Endothelial cell of umbilical vein (primary cell): ENCODE results near the gene SRPX. TPM values are rescaled to one million over a fixed set of nuclear protein-coding genes. Genes with fewer than 3 reads are reported as not detected.

Experiments
- BruUV-seq: library from RNA; stranded (reverse); fragments of 400-500 nt; replicated peaks from 2 replicates; lab custom pipeline; 2021; lab: Mats Ljungman, UMichigan
- CTCF ChIA-PET: fragments of 300-600, 350-600 bp; sonication (Branson Sonifier 250); formaldehyde crosslinking; loops from one replicate; lab custom pipeline; 2021; ENCODE audit warnings: antibody characterized with exemption, inconsistent platforms; lab: Charles Lee
- POLR2A ChIA-PET: fragments of 300-600, 350-600 bp; sonication (Branson Sonifier 250); formaldehyde crosslinking; loops from one replicate; lab custom pipeline; 2021; ENCODE audit warnings: antibody characterized with exemption, inconsistent platforms; lab: Charles Lee
- DNase-seq: peaks from one replicate; pipeline ENCODE4 v3.0.0-alpha.2; 2011; ENCODE audit warnings: low read depth, low spot score
- FAIRE-seq: peaks from 2 replicates; lab custom pipeline; 2011; peaks lifted over from hg19 to GRCh38; lab: Jason Lieb, UNC
- H2AFZ ChIP-seq: 2 replicates; pipeline ENCODE4 v1.6.0; 2012; ENCODE audit warnings: low read depth, low read length, control low read depth, inconsistent platforms
- H3K27ac ChIP-seq: 2 replicates; pipeline ENCODE4 v1.5.1; 2011; ENCODE audit warnings: low read depth, mild to moderate bottlenecking, control low read depth, low read length, moderate library complexity; ENCODE audit not compliant: insufficient read depth
- H3K27me3 ChIP-seq, 2 experiments: 2 replicates each; pipeline versions ENCODE4 v1.6.0 to v1.6.1; 2011; ENCODE audit warnings: low read length in 2 of 2, mixed read lengths in 1 of 2; ENCODE audit not compliant: control insufficient read depth in 2 of 2, insufficient read depth in 2 of 2
- H3K36me3 ChIP-seq, 2 experiments: 2 replicates in 1 of 2; 3 replicates in 1 of 2; pipeline ENCODE4 v1.5.1; 2011; ENCODE audit warnings: low read length in 2 of 2, mild to moderate bottlenecking in 1 of 2, moderate library complexity in 1 of 2; ENCODE audit not compliant: control insufficient read depth in 2 of 2, insufficient read depth in 2 of 2; ENCODE audit errors: extremely low read depth in 1 of 2
- H3K4me1 ChIP-seq: 3 replicates; pipeline ENCODE4 v1.5.1; 2011; ENCODE audit warnings: mild to moderate bottlenecking, low read length; ENCODE audit not compliant: control insufficient read depth, insufficient read depth; ENCODE audit errors: extremely low read depth
- H3K4me2 ChIP-seq: 2 replicates; pipeline ENCODE4 v1.6.1; 2011; ENCODE audit warnings: low read length, control low read depth, mixed read lengths; ENCODE audit not compliant: insufficient read depth
- H3K4me3 ChIP-seq, 3 experiments: fragments of 200-600 bp in 1 of 3; sonication (generic), shearing (Covaris generic) in 1 of 3; replicated peaks in 1 of 3; 2 replicates each; pipeline ENCODE4 v1.5.1; 2011 to 2016; ENCODE audit warnings: control low read depth in 3 of 3, low read length in 3 of 3, mild to moderate bottlenecking in 2 of 3, inconsistent platforms in 1 of 3, low read depth in 1 of 3, moderate library complexity in 1 of 3; ENCODE audit not compliant: insufficient read depth in 1 of 3
- H3K79me2 ChIP-seq: 2 replicates; pipeline ENCODE4 v1.6.0; 2012; ENCODE audit warnings: low read length, inconsistent platforms; ENCODE audit not compliant: control insufficient read depth, insufficient read depth
- H3K9ac ChIP-seq: replicated peaks from 2 replicates; pipeline ENCODE3; 2011; ENCODE audit warnings: low read length, control low read depth; ENCODE audit not compliant: insufficient read depth; ENCODE audit errors: extremely low read depth
- H3K9me1 ChIP-seq: replicated peaks from 3 replicates; pipeline ENCODE4 v1.6.0; 2011; ENCODE audit warnings: mild to moderate bottlenecking, low read length; ENCODE audit not compliant: control insufficient read depth, insufficient read depth; ENCODE audit errors: extremely low read depth
- H3K9me3 ChIP-seq: replicated peaks from 2 replicates; pipeline ENCODE4 v1.5.1; 2012; ENCODE audit warnings: low read length, inconsistent platforms; ENCODE audit not compliant: control insufficient read depth, insufficient read depth
- H4K20me1 ChIP-seq: replicated peaks from 2 replicates; pipeline ENCODE3; 2011; ENCODE audit warnings: mild to moderate bottlenecking, low read length; ENCODE audit not compliant: control insufficient read depth, insufficient read depth; ENCODE audit errors: extremely low read depth
- EZH2 ChIP-seq: IDR thresholded peaks from 2 replicates; pipeline ENCODE4 v1.6.1; 2012; ENCODE audit warnings: borderline replicate concordance, low read depth, mild to moderate bottlenecking, moderate library complexity, low read length, inconsistent platforms; ENCODE audit not compliant: severe bottlenecking
- FOS ChIP-seq: IDR thresholded peaks from 2 replicates; pipeline ENCODE4 v1.6.1; 2011; ENCODE audit warnings: mild to moderate bottlenecking, low read length, moderate library complexity, borderline replicate concordance; ENCODE audit not compliant: insufficient read depth
- GATA2 ChIP-seq: IDR thresholded peaks from 2 replicates; pipeline ENCODE4 v1.7.0; 2011; ENCODE audit warnings: low read depth, mild to moderate bottlenecking, moderate library complexity, mixed read lengths, low read length; ENCODE audit not compliant: insufficient read length, insufficient read depth
- JUN ChIP-seq: IDR thresholded peaks from 2 replicates; pipeline ENCODE4 v1.6.1; 2011; ENCODE audit warnings: borderline replicate concordance, low read depth; ENCODE audit not compliant: insufficient read length, insufficient read depth
- MYC ChIP-seq: IDR thresholded peaks from one replicate; pipeline ENCODE4 v1.6.1; 2011; ENCODE audit warnings: mild to moderate bottlenecking, low read depth, low read length
- POLR2A ChIP-seq: IDR thresholded peaks from 2 replicates; pipeline ENCODE4 v1.6.1; 2012; ENCODE audit warnings: low read depth, mild to moderate bottlenecking, control low read depth, low read length
- POLR2AphosphoS5 ChIP-seq: IDR thresholded peaks from 2 replicates; pipeline ENCODE4 v1.6.1; 2012; ENCODE audit warnings: low read depth, mild to moderate bottlenecking, control low read depth, low read length, moderate library complexity; ENCODE audit not compliant: insufficient read depth
- dilution Hi-C: fragments of 300-500 bp; cut with MboI; formaldehyde crosslinking; loops from one replicate; pipeline ENCODE4 v1.15.0; 2019; ENCODE audit warnings: low sequenced_read_pairs; ENCODE audit not compliant: extremely low pct_ligation_motif_present
- intact Hi-C: fragments of 100-400 bp; cut with micrococcal nuclease; formaldehyde crosslinking; loops from one replicate; pipeline ENCODE4 v1.10.0; 2022
- polyA plus RNA-seq, 4 experiments: library from polyadenylated mRNA; depleted of rRNA in 3 of 4; stranded (reverse) in 3 of 4; unstranded in 1 of 4; fragments of >200 nt; gene quantifications; 2 replicates each; pipeline versions ENCODE4 v1.2.1 to v1.2.3, GENCODE V29; 2011 to 2012; ENCODE audit warnings: missing spikeins in 1 of 4
- total RNA-seq: library from RNA; stranded (reverse); gene quantifications from 2 replicates; pipeline ENCODE4 v1.2.3, GENCODE V29; 2021
- TF ChIP-seq, protein P1 (sequence below), 2 donors: IDR thresholded peaks; 1 replicate in 1 of 2; 2 replicates in 1 of 2; pipeline ENCODE4 v1.5.1; 2011; ENCODE audit warnings: low read length in 2 of 2, mild to moderate bottlenecking in 2 of 2, moderate library complexity in 2 of 2, control low read depth in 1 of 2, inconsistent platforms in 1 of 2, low read depth in 1 of 2; ENCODE audit not compliant: insufficient read depth in 1 of 2; ENCODE audit errors: extremely low read depth in 1 of 2
- TF ChIP-seq, protein P2 (sequence below): IDR thresholded peaks from 2 replicates; pipeline ENCODE4 v1.6.1; 2011; ENCODE audit not compliant: insufficient read depth, insufficient read length

SRPX gene
- total and polyA plus RNA-seq, 2 donors (not counting 3 experiments of a cell fraction or from before 2014, with no cell fraction given), result 104 to 140 TPM

DNA sequence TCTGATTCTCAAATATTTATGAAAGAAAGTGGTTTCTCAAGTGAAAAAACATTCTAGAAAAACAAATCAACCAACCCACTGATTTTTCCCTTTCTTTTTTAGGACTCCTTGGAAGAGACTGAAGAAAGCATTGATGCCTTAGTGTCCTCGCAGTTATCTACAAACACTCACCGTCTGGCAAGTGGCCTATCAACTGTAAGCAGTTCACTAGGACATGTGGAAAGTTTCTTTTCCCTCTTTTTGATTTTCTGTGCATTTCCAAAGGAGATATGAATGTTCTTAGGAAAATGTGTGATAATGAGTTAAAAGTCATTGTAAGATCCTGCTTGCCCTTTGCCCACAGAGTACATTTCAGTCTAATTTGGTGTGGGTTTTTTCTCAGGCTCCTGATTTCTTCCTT, 118.4 kb downstream of the SRPX start:
- CTCF ChIA-PET, result no interaction called here

More for the DNA sequence above, 118.4 kb downstream of the SRPX start:
- Histone ChIP-seq H3K4me1 (no peaks in the 10 kb centered on the region), H3K27ac (no peak overlapping the region), H3K36me3 (no peaks in the 10 kb centered on the region), H3K27me3 (no peaks in the 10 kb centered on the region), H3K9me3 (no peaks in the 10 kb centered on the region), H3K9me1 (no peaks in the 10 kb centered on the region), H3K4me2 (no peak overlapping the region), H2AFZ (no peak overlapping the region), H4K20me1 (no peaks in the 10 kb centered on the region), H3K4me3 (no peak overlapping the region), H3K9ac (no peak overlapping the region), H3K79me2 (no peaks in the 10 kb centered on the region)
- intact Hi-C loops, result no loop called here
- dilution Hi-C loops, result no loop called here
- no peak for DNase-seq
- no peak for FAIRE-seq
- POLR2A ChIA-PET, result no interaction called here
- no TSS peak for BruUV-seq
- no peak for TF ChIP-seq GATA2
- no peak for TF ChIP-seq JUN
- no peak for TF ChIP-seq FOS
- TF ChIP-seq EZH2, result no peak
- TF ChIP-seq, protein P1, sequence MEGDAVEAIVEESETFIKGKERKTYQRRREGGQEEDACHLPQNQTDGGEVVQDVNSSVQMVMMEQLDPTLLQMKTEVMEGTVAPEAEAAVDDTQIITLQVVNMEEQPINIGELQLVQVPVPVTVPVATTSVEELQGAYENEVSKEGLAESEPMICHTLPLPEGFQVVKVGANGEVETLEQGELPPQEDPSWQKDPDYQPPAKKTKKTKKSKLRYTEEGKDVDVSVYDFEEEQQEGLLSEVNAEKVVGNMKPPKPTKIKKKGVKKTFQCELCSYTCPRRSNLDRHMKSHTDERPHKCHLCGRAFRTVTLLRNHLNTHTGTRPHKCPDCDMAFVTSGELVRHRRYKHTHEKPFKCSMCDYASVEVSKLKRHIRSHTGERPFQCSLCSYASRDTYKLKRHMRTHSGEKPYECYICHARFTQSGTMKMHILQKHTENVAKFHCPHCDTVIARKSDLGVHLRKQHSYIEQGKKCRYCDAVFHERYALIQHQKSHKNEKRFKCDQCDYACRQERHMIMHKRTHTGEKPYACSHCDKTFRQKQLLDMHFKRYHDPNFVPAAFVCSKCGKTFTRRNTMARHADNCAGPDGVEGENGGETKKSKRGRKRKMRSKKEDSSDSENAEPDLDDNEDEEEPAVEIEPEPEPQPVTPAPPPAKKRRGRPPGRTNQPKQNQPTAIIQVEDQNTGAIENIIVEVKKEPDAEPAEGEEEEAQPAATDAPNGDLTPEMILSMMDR (IDR thresholded peaks at IDR 0.05; ENCODE audit: extremely low read depth in 1 of 2, insufficient read depth in 1 of 2, low read depth in 1 of 2, low read length in 2 of 2), result no peak
- TF ChIP-seq POLR2AphosphoS5, result no peak
- no peak for TF ChIP-seq POLR2A
- no peak for TF ChIP-seq MYC
- TF ChIP-seq, protein P2, sequence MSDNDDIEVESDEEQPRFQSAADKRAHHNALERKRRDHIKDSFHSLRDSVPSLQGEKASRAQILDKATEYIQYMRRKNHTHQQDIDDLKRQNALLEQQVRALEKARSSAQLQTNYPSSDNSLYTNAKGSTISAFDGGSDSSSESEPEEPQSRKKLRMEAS, result no peak
